Body of pancreas (tissue), 4 donors: Measurements from ENCODE around the gene SFXN2. TPM values are rescaled to one million over a fixed set of nuclear protein-coding genes. Genes with fewer than 3 reads are reported as not detected.
A peak's percentile ranks its signal among the peaks of the same experiment; 100 is the strongest.

Experiments used
- ATAC-seq: fragments of 150-250 bp; one replicate; pipeline ENCODE4 v1.9.1; 2016
- DNase-seq, 4 donors: peaks; one replicate each; pipeline ENCODE4 v3.0.0-alpha.2; 2019
- H3K27ac ChIP-seq, 4 donors: fragments of 200-600 bp; sonication (generic); 1 replicate in 3 of 4; 2 replicates in 1 of 4; pipeline versions ENCODE4 v1.5.1 to v1.6.1; 2016 to 2019; ENCODE audit warnings: mild to moderate bottlenecking in 1 of 4, mixed read lengths in 1 of 4, moderate library complexity in 1 of 4
- H3K27me3 ChIP-seq, 2 donors: fragments of 200-600 bp; sonication (generic); one replicate each; pipeline ENCODE4 v1.6.0; 2016; ENCODE audit warnings: mild to moderate bottlenecking in 1 of 2
- H3K36me3 ChIP-seq, 2 donors: fragments of 200-600 bp; sonication (generic); replicated peaks in 1 of 2; 2 replicates each; pipeline ENCODE4 v1.5.1; 2016; ENCODE audit warnings: low read depth in 2 of 2; ENCODE audit not compliant: insufficient read depth in 1 of 2
- H3K4me1 ChIP-seq: fragments of 200-600 bp; sonication (generic); one replicate; pipeline ENCODE4 v1.6.0; 2016
- H3K4me3 ChIP-seq, 2 donors: fragments of 200-600 bp; sonication (generic); 1 replicate in 1 of 2; 2 replicates in 1 of 2; pipeline ENCODE4 v1.5.1; 2016 to 2019
- H3K9me3 ChIP-seq, 3 donors: fragments of 200-600 bp; sonication (generic); 1 replicate in 2 of 3; 2 replicates in 1 of 3; pipeline ENCODE4 v1.5.1; 2016
- CTCF ChIP-seq, 7 experiments: fragments of 450-650 bp in 4 of 7; fragments of 200-600 bp in 3 of 7; sonication (generic) in 3 of 7; IDR thresholded peaks; one replicate each; pipeline ENCODE4 v1.5.1; 2016 to 2019; ENCODE audit warnings: antibody characterized with exemption in 7 of 7
- POLR2A ChIP-seq, 3 donors: fragments of 450-650 bp; IDR thresholded peaks; one replicate each; pipeline ENCODE4 v1.6.1; 2016; ENCODE audit warnings: antibody characterized with exemption in 3 of 3, mild to moderate bottlenecking in 2 of 3
- WGBS, 2 donors: methylation state at CpG; one replicate each; pipeline ENCODE4 v1.1.5; 2017; 5-methylcytosine and 5-hydroxymethylcytosine counted together
- intact Hi-C: fragments of 100-400 bp; cut with DNase I; formaldehyde crosslinking; loops from one replicate; pipeline ENCODE4 v1.15.1; 2023
- total RNA-seq, 2 donors: library from RNA; depleted of rRNA; stranded (reverse); fragments of >200 nt; gene quantifications; one replicate each; pipeline ENCODE4 v1.1.0, GENCODE V29; 2016

Gene SFXN2
- total RNA-seq, 2 donors from 2014 or later = 2.1 to 7.3 TPM

- H3K4me1 ChIP-seq = peaks cover 81% of the 10 kb centered on the region
- TF ChIP-seq POLR2A (IDR thresholded peaks at IDR 0.05) (no peak), CTCF (IDR thresholded peaks at IDR 0.05) (no peak)
- WGBS, 2 donors = 93 to 94% methylated on average over 2 of the region's 2 CpGs
- intact Hi-C loops = no loop called here
- ATAC-seq (no peak), DNase-seq (no peak)
- no peaks in the 10 kb centered on the region for H3K27me3 ChIP-seq
- H3K36me3 ChIP-seq = no peaks in the 10 kb centered on the region
- no peaks in the 10 kb centered on the region for H3K9me3 ChIP-seq
- H3K27ac ChIP-seq = no peak overlapping the region
- no peak overlapping the region for H3K4me3 ChIP-seq
These were observed 64.3 kb downstream of the SFXN2 start for GRCh38 chr10:102778781-102779180.

GRCh38 chr10:102779680-102780526, 65.5 kb downstream of the SFXN2 start:
- Histone ChIP-seq H3K27me3 (no peaks in the 10 kb centered on the region), H3K36me3 (no peaks in the 10 kb centered on the region), H3K4me3 (no peak overlapping the region), H3K9me3 (no peaks in the 10 kb centered on the region), H3K4me1 (peaks cover 70% of the 10 kb centered on the region), H3K27ac (no peak overlapping the region)
- DNase-seq = no peak
- 68 to 73% methylated on average over 10 of the region's 10 CpGs for WGBS, 2 donors
- ATAC-seq = no peak
- TF ChIP-seq POLR2A (IDR thresholded peaks at IDR 0.05) (no peak), CTCF (IDR thresholded peaks at IDR 0.05) (no peak)
- intact Hi-C loops = no loop called here

GRCh38 chr10:102780527-102780808, 66.0 kb downstream of the SFXN2 start:
- Histone ChIP-seq H3K27me3 (no peaks in the 10 kb centered on the region), H3K27ac (peak overlapping the region in 1 of 4 donors; percentile 13), H3K9me3 (no peaks in the 10 kb centered on the region), H3K4me3 (no peak overlapping the region), H3K36me3 (no peaks in the 10 kb centered on the region), H3K4me1 (peaks cover 64% of the 10 kb centered on the region)
- 94 to 100% methylated on average over 1 of the region's 1 CpG for WGBS, 2 donors
- DNase-seq = no peak
- TF ChIP-seq POLR2A (IDR thresholded peaks at IDR 0.05) (no peak), CTCF (IDR thresholded peaks at IDR 0.05) (no peak)
- intact Hi-C loops = no loop called here
- ATAC-seq = no peak

- H3K27ac ChIP-seq = peak overlapping the region in 3 of 4 donors; percentile 6 to 50 (median 13)
- no peaks in the 10 kb centered on the region for H3K36me3 ChIP-seq
- no peaks in the 10 kb centered on the region for H3K9me3 ChIP-seq
- peaks cover 56% of the 10 kb centered on the region for H3K4me1 ChIP-seq
- no peaks in the 10 kb centered on the region for H3K27me3 ChIP-seq
- no peak for DNase-seq
- H3K4me3 ChIP-seq = no peak overlapping the region
- 56 to 64% methylated on average over 8 of the region's 8 CpGs for WGBS, 2 donors
- no peak for ATAC-seq
- intact Hi-C loops = no loop called here
- TF ChIP-seq CTCF (IDR thresholded peaks at IDR 0.05) (no peak), POLR2A (IDR thresholded peaks at IDR 0.05) (no peak)
These were observed 66.9 kb downstream of the SFXN2 start for GRCh38 chr10:102781090-102781920.
